ENCODE results near the gene VPS26C. TPM values are rescaled to one million over a fixed set of nuclear protein-coding genes. Genes with fewer than 3 reads are reported as not detected.

Gene VPS26C
- total and polyA plus RNA-seq, 10 of the 15 experiments (the other 5 are each of a cell fraction or from before 2014, with no cell fraction given) = 32.5 to 65.1 (median 48.0) TPM

DNA sequence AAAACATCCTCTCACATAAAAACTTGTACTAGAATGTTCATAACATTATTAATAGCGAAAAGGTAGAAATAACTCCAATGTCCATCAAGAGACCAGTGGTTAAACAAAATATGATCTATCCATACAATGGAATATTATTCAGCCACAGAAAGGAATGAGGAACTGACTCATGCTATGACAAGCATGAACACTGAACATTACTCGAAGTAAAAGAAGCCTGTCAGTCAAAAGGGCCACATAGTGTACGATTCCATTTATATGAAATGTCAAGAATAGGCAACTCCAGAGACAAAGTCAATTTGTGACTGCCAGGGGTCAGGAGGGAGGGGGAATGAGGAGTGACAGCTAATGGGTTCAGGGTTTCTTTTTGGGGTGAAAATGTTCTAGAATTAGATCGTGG is 2.3 kb downstream of the VPS26C start:
- in situ Hi-C loops (cut with MboI) = no loop called here
- CTCF ChIA-PET = interaction anchor here (0.7 to 1.2 kb wide), 3 partner anchors 33 to 104 kb away, joined by 3 to 4 read pairs (median 3); no protein-coding TSS in a partner anchor
- WGBS (ENCODE audit: insufficient coverage, insufficient replicate concordance, low lambda C conversion rate, missing lambda C conversion rate) = 95% methylated on average over 4 of the region's 4 CpGs

More for the DNA sequence above, 2.3 kb downstream of the VPS26C start:
- no peak for DNase-seq (ENCODE audit: low read depth, low spot score)
- Histone ChIP-seq H2AFZ (ENCODE audit: control insufficient read depth, low read depth, low read length) (no peak overlapping the region), H3K9ac (ENCODE audit: control insufficient read depth, insufficient read depth, low read length) (no peak overlapping the region), H3K4me1 (ENCODE audit: control insufficient read depth, insufficient read depth, low read length) (no peaks in the 10 kb centered on the region), H4K20me1 (ENCODE audit: control insufficient read depth, insufficient read depth) (no peaks in the 10 kb centered on the region), H3K4me2 (ENCODE audit: control insufficient read depth, insufficient read depth) (peak overlapping the region; percentile 53), H3K27ac (ENCODE audit: control insufficient read depth, insufficient read depth) (no peak overlapping the region), H3K79me2 (ENCODE audit: control insufficient read depth, insufficient read depth, low read length) (peaks cover 42% of the 10 kb centered on the region), H3K4me3 (no peak overlapping the region), H3K9me3 (replicated peaks; ENCODE audit: control insufficient read depth, insufficient read depth, low read length) (no peaks in the 10 kb centered on the region), H3K36me3 (ENCODE audit: control insufficient read depth in 2 of 2, insufficient read depth in 2 of 2, low read length in 1 of 2) (peaks cover 0 to under 1% of the 10 kb centered on the region in 2 experiments; a peak in 1 of 4 replicates), H3K27me3 (replicated peaks in 1 of 2; ENCODE audit: control insufficient read depth in 2 of 2, insufficient read depth in 2 of 2, low read length in 1 of 2) (no peaks in the 10 kb centered on the region)
- ATAC-seq = no peak
- ChIA-PET POLR2A (no interaction called here), RAD21 (ENCODE audit: unreplicated experiment) (interaction anchor here (0.7 to 1.4 kb wide), 2 partner anchors 57 to 98 kb away, joined by 3 to 4 read pairs; no protein-coding TSS in a partner anchor), SMC1A (ENCODE audit: uncharacterized antibody, unreplicated experiment) (interaction anchor here (0.7 to 1.7 kb wide), 5 partner anchors 10 to 105 kb away, joined by 3 to 7 read pairs (median 6); no protein-coding TSS in a partner anchor)
- intact Hi-C loops (cut with micrococcal nuclease; ENCODE audit: unreplicated experiment) = loop anchor here (5.0 kb wide), 1 partner anchor 98 kb away; no protein-coding TSS in a partner anchor
- no peak for TF ChIP-seq TBL1XR1 (IDR thresholded peaks at IDR 0.05; ENCODE audit: low read depth, low read length)
- TF ChIP-seq, protein P1, sequence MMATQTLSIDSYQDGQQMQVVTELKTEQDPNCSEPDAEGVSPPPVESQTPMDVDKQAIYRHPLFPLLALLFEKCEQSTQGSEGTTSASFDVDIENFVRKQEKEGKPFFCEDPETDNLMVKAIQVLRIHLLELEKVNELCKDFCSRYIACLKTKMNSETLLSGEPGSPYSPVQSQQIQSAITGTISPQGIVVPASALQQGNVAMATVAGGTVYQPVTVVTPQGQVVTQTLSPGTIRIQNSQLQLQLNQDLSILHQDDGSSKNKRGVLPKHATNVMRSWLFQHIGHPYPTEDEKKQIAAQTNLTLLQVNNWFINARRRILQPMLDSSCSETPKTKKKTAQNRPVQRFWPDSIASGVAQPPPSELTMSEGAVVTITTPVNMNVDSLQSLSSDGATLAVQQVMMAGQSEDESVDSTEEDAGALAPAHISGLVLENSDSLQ (IDR thresholded peaks at IDR 0.05) = peak; percentile 81
- TF ChIP-seq, protein P2, sequence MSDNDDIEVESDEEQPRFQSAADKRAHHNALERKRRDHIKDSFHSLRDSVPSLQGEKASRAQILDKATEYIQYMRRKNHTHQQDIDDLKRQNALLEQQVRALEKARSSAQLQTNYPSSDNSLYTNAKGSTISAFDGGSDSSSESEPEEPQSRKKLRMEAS (IDR thresholded peaks at IDR 0.05; ENCODE audit: low read depth, low read length) = no peak
- FAIRE-seq = no peak
- BruUV-seq (replicated peaks) = no TSS peak
